ENCODE data around the gene TOP2A.

TOP2A gene, protein sequence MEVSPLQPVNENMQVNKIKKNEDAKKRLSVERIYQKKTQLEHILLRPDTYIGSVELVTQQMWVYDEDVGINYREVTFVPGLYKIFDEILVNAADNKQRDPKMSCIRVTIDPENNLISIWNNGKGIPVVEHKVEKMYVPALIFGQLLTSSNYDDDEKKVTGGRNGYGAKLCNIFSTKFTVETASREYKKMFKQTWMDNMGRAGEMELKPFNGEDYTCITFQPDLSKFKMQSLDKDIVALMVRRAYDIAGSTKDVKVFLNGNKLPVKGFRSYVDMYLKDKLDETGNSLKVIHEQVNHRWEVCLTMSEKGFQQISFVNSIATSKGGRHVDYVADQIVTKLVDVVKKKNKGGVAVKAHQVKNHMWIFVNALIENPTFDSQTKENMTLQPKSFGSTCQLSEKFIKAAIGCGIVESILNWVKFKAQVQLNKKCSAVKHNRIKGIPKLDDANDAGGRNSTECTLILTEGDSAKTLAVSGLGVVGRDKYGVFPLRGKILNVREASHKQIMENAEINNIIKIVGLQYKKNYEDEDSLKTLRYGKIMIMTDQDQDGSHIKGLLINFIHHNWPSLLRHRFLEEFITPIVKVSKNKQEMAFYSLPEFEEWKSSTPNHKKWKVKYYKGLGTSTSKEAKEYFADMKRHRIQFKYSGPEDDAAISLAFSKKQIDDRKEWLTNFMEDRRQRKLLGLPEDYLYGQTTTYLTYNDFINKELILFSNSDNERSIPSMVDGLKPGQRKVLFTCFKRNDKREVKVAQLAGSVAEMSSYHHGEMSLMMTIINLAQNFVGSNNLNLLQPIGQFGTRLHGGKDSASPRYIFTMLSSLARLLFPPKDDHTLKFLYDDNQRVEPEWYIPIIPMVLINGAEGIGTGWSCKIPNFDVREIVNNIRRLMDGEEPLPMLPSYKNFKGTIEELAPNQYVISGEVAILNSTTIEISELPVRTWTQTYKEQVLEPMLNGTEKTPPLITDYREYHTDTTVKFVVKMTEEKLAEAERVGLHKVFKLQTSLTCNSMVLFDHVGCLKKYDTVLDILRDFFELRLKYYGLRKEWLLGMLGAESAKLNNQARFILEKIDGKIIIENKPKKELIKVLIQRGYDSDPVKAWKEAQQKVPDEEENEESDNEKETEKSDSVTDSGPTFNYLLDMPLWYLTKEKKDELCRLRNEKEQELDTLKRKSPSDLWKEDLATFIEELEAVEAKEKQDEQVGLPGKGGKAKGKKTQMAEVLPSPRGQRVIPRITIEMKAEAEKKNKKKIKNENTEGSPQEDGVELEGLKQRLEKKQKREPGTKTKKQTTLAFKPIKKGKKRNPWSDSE (N-terminal part only)

DNA sequence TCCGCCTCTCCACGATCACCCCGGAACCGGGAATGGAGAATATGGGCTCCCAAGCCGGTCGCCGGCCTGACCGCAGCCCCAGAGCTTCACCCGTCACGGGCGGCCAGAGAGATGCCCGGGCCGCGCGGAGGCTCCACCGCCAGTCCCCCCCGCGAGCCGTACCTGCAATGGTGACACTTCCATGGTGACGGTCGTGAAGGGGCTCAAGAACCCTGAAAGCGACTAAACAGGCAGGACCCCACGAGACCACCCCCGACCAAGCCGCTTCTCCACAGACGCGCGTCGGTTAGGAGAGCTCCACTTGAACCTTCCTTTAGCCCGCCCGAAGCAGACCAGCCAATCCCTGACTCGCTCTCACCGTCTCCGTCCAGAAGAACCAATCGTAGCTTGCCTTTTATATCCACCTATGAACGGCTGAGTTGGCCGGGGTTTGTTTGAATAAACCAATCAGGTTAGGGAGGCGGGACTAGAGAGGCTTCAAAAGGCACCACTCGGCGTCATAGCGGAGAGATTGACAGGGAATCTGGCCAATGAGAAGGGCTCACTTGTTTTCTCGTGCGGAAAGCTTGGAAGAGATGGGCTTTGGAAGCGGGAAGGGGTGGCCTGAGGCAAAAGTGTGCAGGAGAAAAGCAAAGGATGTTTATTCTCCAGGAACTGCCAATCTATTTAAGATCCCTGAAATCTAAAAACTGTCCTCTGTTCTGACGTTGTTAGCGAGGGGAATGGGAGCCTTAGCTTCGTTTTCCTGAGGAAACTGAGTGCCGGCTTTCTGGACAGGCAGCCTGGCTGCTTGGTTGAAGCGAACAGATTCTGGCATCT lies at the start of gene TOP2A:
TSS of gene TOP2A (minus strand) at position 288 of the 819 bp plus-strand sequence. CDS start at position 183, 105 bp downstream.
- TF ChIP-seq, protein P1, sequence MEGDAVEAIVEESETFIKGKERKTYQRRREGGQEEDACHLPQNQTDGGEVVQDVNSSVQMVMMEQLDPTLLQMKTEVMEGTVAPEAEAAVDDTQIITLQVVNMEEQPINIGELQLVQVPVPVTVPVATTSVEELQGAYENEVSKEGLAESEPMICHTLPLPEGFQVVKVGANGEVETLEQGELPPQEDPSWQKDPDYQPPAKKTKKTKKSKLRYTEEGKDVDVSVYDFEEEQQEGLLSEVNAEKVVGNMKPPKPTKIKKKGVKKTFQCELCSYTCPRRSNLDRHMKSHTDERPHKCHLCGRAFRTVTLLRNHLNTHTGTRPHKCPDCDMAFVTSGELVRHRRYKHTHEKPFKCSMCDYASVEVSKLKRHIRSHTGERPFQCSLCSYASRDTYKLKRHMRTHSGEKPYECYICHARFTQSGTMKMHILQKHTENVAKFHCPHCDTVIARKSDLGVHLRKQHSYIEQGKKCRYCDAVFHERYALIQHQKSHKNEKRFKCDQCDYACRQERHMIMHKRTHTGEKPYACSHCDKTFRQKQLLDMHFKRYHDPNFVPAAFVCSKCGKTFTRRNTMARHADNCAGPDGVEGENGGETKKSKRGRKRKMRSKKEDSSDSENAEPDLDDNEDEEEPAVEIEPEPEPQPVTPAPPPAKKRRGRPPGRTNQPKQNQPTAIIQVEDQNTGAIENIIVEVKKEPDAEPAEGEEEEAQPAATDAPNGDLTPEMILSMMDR (IDR thresholded peaks at IDR 0.05; ENCODE audit: extremely low read depth, missing control alignments): no peak
- DNase-seq (ENCODE audit: low spot score): peak; percentile 98

DNA sequence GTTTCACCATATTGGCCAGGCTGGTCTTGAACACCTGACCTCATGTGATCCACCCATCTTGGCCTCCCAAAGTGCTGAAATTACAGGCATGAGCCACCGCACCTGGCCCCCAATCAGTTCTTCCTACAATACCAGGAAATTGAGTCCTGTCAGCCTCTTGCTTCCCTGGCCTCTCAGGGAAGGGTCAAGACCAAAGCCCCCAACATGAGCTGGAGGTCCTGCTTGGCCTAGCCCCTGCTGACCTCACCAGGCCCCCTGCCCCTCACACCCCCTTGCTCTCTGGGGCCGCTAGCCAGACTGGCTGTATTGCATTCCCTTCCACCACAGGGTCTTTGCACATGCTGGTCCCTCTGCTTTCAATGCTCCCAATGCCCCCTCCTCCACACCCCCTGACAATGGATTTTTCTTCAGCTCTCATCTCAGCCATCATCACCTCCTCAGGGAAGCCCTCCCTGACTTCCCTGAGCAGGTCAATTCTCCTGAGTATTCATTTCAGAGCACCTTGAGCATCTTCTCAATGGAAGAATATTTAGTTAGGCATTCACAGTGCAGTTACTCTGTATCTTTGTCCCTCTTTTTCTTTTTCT lies 49.7 kb upstream of the TOP2A start:
- TF ChIP-seq, protein P1 (IDR thresholded peaks at IDR 0.05; ENCODE audit: extremely low read depth, missing control alignments): no peak
- DNase-seq (ENCODE audit: low spot score): no peak

DNA sequence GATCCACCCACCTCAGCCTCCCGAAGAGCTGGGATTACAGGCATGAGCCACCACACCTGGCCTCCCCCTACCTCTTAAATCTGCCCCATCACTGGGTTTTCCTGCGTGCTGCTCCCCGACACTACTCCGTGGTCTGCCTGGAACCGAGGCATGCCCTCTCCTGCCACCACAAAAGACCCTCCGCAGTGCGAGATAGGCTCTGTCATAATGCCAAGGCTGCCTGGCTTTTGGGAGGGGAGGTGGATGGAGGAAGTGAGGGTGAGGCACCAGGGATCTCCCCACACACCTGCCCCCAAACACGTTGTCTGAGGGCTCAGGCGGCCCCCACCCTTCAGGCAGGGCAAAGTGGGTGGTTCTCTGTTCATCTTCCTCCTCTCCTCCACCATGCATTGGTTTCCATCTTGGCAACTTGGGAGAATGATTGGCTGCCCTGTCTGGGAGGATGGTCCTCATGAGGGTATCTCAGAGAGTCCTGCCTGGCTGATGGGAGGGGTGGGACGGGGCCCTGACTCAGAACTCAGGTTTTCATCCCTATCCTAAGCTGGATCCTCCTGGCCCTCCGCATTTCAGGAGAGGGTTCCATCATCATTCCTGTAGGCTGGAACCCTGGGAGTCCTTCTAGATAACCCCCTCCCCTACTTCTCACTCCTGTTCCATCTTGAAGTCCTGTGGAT lies 48.7 kb upstream of the TOP2A start:
- TF ChIP-seq, protein P1 (IDR thresholded peaks at IDR 0.05; ENCODE audit: extremely low read depth, missing control alignments): no peak
- no peak for DNase-seq (ENCODE audit: low spot score)

DNA sequence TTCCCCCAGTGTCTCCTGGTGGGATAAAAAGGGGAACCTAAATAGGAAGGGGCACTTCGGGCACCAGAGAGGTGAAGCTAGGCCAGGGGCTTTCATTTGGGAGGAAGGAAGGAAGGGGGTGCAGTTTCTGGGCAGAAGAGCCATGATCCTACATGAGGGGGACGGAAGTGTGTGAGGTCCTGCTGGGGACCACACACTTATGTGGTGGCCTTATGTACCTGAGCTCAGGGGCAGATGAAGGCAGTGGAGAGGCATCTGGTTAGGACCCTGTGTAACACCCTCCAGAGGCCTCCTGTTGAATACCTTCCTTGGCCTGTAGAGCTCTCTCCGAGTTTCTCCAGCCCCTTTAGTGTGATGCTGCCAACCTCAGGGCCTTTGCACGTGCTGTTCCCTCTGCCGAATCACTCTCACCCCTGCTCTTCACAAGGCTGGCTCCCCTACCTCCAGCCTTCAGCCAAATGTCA lies 46.7 kb upstream of the TOP2A start:
- DNase-seq (ENCODE audit: low spot score): no peak
- TF ChIP-seq, protein P1 (IDR thresholded peaks at IDR 0.05; ENCODE audit: extremely low read depth, missing control alignments): no peak

DNA sequence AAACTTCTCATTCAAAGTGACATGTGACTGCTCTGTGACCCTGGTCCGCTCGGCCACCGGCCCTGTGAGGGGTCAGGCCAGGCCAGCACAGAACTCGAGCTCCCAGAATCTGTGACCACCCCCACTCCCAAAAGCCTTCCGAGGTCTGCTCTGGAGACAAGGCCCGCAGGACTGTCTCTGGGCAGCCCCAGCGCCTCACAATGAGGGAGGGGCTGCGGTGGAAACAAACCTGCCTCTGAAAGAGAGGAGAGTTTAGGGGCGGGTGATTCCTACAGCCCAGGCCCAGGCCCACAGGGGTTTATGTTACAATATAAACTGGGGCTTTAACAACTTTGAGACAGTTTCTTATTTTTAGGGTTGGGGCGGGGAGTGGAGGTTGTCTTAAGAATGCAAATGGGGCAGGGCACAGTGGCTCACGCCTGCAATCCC lies 45.4 kb upstream of the TOP2A start:
- TF ChIP-seq, protein P1 (IDR thresholded peaks at IDR 0.05; ENCODE audit: extremely low read depth, missing control alignments): no peak
- no peak for DNase-seq (ENCODE audit: low spot score)
